Measurements from ENCODE around the gene FOXO3. TPM values are rescaled to one million over a fixed set of nuclear protein-coding genes. Genes with fewer than 3 reads are reported as not detected.

The FOXO3 gene
- polyA plus RNA-seq, 1 donor (not counting 4 experiments of a cell fraction or from before 2014, with no cell fraction given): 17.6 TPM

DNA sequence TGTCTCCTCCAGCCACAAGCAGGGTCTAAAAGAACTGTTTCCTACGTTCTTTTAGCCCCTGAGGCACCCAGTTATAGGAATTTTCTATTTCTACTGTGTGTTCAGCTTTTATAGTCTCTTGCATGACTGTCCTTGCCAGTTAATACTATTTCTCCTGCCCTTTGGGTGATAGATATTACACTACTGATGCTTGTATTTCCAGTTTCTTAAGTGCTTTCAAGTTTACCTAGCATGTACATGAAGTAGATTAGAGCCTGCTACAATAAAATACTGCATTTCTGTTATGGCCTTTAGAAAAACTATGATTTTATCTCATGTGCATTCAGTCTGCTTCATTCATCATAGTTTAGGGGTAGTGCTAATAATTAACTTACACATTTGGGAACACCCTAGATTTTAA, 89.6 kb downstream of the FOXO3 start:
- peak overlapping the region; percentile 66 for H3K4me2 ChIP-seq (ENCODE audit: control insufficient read depth, extremely low read depth, insufficient read depth, low read depth, low read length)
- H3K9me1 ChIP-seq (ENCODE audit: control insufficient read depth, extremely low read depth, insufficient read depth, low read length): no peaks in the 10 kb centered on the region
- FAIRE-seq (no peak), DNase-seq (ENCODE audit: low read depth, low spot score) (no peak)
- no peaks in the 10 kb centered on the region for H3K27me3 ChIP-seq (ENCODE audit: control insufficient read depth, extremely low read depth, insufficient read depth, low read length)
- no peak overlapping the region for H3K9ac ChIP-seq (ENCODE audit: control insufficient read depth, extremely low read depth, insufficient read depth, low read length)
- no peak overlapping the region for H3K27ac ChIP-seq (ENCODE audit: control insufficient read depth, insufficient read depth, low read length)
- peaks cover 38% of the 10 kb centered on the region for H3K79me2 ChIP-seq (ENCODE audit: control insufficient read depth, insufficient read depth, low read length)
- H4K20me1 ChIP-seq (ENCODE audit: control insufficient read depth, extremely low read depth, insufficient read depth, low read length): no peaks in the 10 kb centered on the region
- dilution Hi-C loops (cut with MboI; ENCODE audit: extremely low pct_ligation_motif_present, low sequenced_read_pairs): no loop called here
- H3K4me1 ChIP-seq (ENCODE audit: control insufficient read depth, extremely low read depth, insufficient read depth, low read length): peaks cover 54% of the 10 kb centered on the region
- TF ChIP-seq, protein P1, sequence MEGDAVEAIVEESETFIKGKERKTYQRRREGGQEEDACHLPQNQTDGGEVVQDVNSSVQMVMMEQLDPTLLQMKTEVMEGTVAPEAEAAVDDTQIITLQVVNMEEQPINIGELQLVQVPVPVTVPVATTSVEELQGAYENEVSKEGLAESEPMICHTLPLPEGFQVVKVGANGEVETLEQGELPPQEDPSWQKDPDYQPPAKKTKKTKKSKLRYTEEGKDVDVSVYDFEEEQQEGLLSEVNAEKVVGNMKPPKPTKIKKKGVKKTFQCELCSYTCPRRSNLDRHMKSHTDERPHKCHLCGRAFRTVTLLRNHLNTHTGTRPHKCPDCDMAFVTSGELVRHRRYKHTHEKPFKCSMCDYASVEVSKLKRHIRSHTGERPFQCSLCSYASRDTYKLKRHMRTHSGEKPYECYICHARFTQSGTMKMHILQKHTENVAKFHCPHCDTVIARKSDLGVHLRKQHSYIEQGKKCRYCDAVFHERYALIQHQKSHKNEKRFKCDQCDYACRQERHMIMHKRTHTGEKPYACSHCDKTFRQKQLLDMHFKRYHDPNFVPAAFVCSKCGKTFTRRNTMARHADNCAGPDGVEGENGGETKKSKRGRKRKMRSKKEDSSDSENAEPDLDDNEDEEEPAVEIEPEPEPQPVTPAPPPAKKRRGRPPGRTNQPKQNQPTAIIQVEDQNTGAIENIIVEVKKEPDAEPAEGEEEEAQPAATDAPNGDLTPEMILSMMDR (optimal IDR thresholded peaks at IDR 0.05 in 1 of 3, IDR thresholded peaks at IDR 0.05 in 1 of 3, conservative IDR thresholded peaks at IDR 0.05 in 1 of 3; ENCODE audit: extremely low read depth in 1 of 3, insufficient read depth in 2 of 3, low read length in 3 of 3): no peak
- no peak for TF ChIP-seq EZH2 (IDR thresholded peaks at IDR 0.05; ENCODE audit: low read length)
- no peaks in the 10 kb centered on the region for H3K9me3 ChIP-seq (ENCODE audit: control insufficient read depth, low read depth, low read length)
- no peak overlapping the region for H3K4me3 ChIP-seq (ENCODE audit: control insufficient read depth in 2 of 3, extremely low read depth in 1 of 3, insufficient read depth in 2 of 3, low read depth in 1 of 3, low read length in 3 of 3)
- peaks cover 3 to 6% of the 10 kb centered on the region in 2 experiments for H3K36me3 ChIP-seq (ENCODE audit: control insufficient read depth in 2 of 2, extremely low read depth in 1 of 2, insufficient read depth in 2 of 2, low read length in 2 of 2)
- no peak overlapping the region for H2AFZ ChIP-seq (ENCODE audit: control insufficient read depth, low read length)

DNA sequence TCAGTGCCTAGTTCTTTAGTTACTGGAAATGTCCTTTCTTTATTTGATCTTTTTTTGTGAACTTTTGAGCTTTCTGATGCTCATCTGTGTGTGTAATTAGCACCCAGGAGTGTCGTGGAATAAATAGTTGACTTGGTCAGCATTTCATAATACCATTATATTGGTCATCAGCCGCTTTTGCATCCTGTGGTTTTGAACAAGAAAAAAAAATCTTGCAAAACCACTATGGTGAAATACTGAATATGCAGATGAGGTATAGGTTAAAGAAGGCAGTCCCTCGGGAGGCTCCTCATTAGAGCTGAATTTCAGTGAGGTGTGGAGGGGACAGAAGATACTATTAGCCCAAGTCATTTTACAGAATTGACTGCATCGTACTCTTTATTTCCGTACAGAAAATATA, 90.1 kb downstream of the FOXO3 start:
- Histone ChIP-seq H3K4me3 (ENCODE audit: control insufficient read depth in 2 of 3, extremely low read depth in 1 of 3, insufficient read depth in 2 of 3, low read depth in 1 of 3, low read length in 3 of 3) (no peak overlapping the region), H3K4me1 (ENCODE audit: control insufficient read depth, extremely low read depth, insufficient read depth, low read length) (peaks cover 54% of the 10 kb centered on the region), H2AFZ (ENCODE audit: control insufficient read depth, low read length) (no peak overlapping the region), H3K36me3 (ENCODE audit: control insufficient read depth in 2 of 2, extremely low read depth in 1 of 2, insufficient read depth in 2 of 2, low read length in 2 of 2) (peaks cover 3 to 6% of the 10 kb centered on the region in 2 experiments), H4K20me1 (ENCODE audit: control insufficient read depth, extremely low read depth, insufficient read depth, low read length) (no peaks in the 10 kb centered on the region), H3K9me3 (ENCODE audit: control insufficient read depth, low read depth, low read length) (no peaks in the 10 kb centered on the region), H3K9me1 (ENCODE audit: control insufficient read depth, extremely low read depth, insufficient read depth, low read length) (no peaks in the 10 kb centered on the region), H3K4me2 (ENCODE audit: control insufficient read depth, extremely low read depth, insufficient read depth, low read depth, low read length) (peak overlapping the region; percentile 66), H3K9ac (ENCODE audit: control insufficient read depth, extremely low read depth, insufficient read depth, low read length) (peak overlapping the region; percentile 43), H3K79me2 (ENCODE audit: control insufficient read depth, insufficient read depth, low read length) (peaks cover 40% of the 10 kb centered on the region), H3K27me3 (ENCODE audit: control insufficient read depth, extremely low read depth, insufficient read depth, low read length) (no peaks in the 10 kb centered on the region), H3K27ac (ENCODE audit: control insufficient read depth, insufficient read depth, low read length) (peak overlapping the region; percentile 61)
- DNase-seq (ENCODE audit: low read depth, low spot score): no peak
- dilution Hi-C loops (cut with MboI; ENCODE audit: extremely low pct_ligation_motif_present, low sequenced_read_pairs): no loop called here
- peak; percentile 41 for FAIRE-seq
- TF ChIP-seq, protein P1 (optimal IDR thresholded peaks at IDR 0.05 in 1 of 3, IDR thresholded peaks at IDR 0.05 in 1 of 3, conservative IDR thresholded peaks at IDR 0.05 in 1 of 3; ENCODE audit: extremely low read depth in 1 of 3, insufficient read depth in 2 of 3, low read length in 3 of 3): no peak
- TF ChIP-seq EZH2 (IDR thresholded peaks at IDR 0.05; ENCODE audit: low read length): no peak
